Effector CD8-positive, alpha-beta T cell (primary cell): ENCODE data around the gene DNM1L.
"Not testable (repeated sequence)": the region's sequence is repeated elsewhere in the genome, so short reads cannot be mapped to it uniquely, and the experiment has no call there.

ENCODE experiments used
- DNase-seq: peaks from one replicate; lab custom pipeline; 2025; lab: John Stamatoyannopoulos, UW

DNM1L gene

DNA sequence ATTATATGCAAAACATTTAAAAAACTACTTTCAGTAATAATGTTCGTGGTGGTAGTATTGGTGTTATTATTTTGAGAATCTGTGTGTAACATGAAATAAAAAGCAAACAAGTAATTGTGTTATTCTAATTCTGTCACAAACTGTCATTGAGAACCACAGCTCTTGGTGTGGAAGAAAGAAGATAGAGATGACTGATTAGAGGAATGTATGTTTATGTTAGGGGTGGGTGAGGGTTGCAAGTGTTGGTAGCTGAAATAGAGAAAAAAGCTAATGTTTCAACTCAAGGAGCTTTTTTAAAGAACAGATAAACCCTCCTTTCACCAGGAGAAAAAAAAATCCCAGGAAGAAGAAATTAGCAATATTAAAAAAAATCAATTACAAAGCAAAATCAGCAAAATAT, 18.3 kb downstream of the DNM1L start:
- no peak for DNase-seq

DNA sequence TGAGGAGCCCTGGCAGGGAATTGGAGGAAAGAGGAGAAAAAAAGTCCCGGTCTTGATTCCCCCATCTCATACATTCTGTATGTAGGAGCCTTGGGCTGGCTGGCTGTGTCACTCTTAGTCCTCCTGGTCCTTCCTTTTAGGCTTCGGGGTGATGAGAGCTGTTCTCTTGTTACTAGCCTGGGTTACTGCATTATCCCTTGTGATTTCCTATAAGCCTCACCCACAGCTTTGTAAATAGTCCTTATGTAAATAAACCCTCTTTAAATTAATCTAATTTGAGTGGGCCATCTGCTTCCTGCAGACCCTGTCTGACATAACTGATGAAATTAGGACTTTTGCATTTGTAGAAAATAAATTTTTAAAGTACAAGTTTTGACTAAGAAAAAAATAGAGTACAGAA, 19.2 kb downstream of the DNM1L start:
- no peak for DNase-seq

DNA sequence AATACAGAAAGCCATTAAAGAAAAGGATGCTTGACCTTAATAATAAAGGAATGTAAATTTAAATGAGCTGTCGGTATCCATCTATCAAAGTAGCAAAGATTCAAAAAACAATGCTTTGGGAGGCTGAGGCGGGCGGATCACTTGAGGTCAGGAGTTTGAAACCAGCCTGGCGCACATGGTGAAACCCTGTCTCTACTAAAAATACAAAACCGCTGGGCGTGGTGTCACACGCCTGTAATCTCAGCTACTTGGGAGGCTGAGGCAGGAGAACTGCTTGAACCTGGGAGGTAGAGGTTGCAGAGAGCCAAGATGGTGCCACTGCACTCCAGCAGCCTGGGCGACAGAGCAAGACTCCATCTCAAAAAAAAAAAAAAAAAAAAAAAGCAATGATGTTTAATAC, 20.3 kb downstream of the DNM1L start:
- not testable (repeated sequence) for DNase-seq

DNA sequence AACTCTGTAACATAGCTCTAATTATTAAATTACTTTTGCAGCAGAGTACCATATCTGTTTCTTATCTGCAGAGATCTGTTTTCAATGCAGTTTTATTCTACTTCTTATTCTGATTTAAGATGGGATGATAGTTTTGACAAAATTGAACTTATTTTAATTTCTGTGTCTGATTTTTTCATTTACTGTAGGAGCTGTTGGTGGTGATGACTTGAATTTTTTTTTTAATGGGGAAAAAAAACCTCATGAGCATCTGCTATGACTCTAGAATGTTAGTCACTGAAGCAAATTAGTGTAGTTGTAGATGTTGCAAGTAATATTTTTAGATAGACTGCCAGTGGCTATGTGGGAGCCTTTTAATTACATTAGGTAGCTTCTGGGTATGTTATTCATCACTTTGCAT, 23.4 kb downstream of the DNM1L start:
- DNase-seq: no peak

DNA sequence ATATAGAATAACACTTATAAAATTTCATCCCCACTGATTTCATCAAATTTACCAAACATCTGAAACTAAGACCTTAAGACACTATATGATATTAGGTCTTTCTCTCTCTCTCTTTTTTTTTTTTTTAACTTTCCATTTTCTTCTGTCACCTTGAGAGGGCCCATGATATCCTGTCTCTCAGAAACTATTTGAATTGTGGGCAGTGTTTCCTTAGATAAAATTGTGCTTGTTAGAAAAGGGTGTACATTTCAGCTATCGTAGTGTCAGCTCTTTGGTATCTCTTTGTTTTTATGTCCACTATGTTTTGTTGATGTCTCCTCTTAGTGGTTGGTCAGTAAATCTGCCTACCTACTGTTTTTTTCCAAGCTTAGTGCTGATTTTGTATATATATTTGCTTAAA, 23.8 kb downstream of the DNM1L start:
- no peak for DNase-seq

DNA sequence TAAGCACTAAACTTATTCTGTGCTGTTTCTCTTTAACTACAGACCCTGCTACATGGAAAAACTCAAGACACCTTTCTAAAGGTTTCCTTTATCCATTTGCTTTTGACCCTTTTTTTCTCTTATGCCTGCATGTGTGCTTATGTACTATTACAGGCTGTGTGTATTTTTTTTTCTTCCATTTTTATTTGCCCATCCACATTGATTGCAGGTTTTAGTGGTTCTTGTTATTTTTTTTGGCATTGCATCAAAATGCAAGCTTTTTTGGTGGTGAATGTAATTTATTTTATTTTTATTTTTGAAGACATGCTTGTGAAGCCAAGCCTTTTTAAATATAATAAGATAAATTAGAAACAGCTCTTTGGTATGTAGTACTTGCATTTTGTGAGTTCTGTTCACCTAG, 26.7 kb downstream of the DNM1L start:
- no peak for DNase-seq

DNA sequence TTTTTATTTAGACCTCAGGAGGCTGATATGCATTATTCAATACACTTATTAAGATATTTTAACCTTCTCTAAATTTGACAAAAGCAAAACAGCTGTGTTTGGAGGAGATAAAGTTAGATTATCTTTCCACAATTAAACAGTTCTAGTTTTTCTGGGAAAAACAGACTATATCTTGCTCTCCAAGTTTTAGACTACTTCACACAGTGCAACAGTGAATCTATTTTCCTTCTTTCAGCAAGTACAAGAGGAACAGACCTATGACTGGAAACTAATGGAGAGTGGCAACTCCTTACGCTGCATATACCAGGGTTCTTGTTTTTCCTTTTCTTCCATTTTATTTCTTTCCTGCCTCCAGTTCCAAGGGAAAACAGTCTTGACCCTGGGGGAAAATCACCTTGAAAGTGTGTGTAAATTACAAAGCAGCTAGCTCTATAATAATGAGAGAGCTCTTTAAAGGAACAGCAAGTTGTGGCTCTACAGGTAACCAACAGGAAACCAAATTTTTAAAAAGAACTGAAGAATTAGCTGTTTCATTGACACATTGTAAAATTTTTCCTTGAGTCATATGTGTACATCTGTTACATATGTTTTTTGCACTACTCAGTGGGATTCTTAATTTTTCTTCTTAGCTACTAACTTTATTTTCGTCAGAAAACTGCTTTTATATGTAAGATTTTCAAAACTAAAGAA, 27.4 kb downstream of the DNM1L start:
- DNase-seq: no peak

DNA sequence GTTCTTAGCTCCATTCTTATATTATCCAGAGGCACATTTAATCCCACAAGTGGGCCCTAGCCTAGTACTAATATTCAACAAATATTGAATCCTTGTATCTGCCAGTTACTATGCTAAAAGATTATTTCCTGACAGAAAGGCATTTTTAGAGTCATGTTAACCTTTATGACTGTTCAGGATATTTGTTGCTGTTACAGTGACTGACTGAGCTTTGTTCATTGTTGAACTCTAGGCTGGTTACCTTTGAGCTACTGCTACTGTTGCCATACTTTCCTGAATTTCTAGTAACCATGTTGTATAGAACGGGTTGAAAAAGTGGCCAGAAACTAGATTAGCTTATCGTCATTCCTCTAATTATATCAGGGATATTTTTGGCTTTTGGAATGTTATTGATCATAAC, 29.8 kb downstream of the DNM1L start:
- DNase-seq: no peak

DNA sequence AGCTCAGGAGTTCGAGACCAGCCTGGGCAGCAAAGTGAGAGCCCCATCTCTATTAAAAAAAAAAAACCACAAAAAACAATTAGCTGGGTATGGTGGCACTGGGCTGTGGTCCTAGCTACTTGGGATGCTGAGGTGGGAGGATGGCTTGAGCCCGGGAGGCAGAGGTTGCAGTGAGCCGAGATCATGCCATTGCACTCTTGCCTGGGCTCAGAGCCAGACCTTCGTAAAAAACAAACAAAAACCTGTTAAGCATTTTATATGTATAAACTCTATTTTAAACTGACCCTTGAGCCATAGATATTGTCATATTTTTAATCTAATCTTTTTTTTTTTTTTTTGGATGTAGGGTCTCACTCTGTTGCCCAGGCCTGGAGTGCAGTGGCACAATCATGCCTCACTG, 35.7 kb downstream of the DNM1L start:
- no peak for DNase-seq

DNA sequence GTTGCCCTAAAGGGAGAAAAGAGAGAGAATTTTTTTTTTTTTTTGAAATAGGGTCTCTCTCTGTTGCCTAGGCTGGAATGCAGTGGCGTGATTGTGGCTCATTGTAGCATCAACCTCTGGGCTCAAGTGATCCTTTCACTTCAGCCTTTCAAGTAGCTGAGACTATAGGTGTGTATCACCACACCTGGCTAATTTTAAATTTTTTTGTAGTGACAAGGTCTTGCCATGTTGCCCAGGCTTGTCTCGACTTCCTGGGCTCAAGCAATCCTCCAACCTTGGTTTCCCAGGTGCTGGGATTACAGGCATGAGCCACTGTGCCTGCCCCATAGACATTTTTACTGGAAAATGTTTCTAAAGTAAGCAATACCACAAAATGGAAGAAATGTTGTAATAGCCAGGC, 39.8 kb downstream of the DNM1L start:
- DNase-seq: no peak

DNA sequence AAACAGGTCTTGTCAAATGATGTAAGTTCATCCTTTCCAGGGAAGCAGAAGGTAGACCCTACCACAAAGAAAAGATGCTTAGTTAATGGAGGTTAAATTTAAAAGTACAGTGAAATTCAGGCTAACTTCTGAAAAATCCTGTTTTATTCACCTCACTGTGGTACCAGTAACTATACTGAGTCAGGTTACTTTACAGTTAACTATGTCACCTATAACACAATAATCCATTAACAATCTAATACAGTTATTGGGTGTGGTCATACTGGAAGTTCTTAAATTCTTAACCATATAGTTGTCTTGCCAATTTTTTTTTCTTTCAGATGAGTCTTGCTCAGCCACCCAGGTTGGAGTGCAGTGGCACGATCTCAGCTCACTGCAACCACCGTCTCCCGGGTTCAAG, 46.2 kb downstream of the DNM1L start:
- not testable (repeated sequence) for DNase-seq

DNA sequence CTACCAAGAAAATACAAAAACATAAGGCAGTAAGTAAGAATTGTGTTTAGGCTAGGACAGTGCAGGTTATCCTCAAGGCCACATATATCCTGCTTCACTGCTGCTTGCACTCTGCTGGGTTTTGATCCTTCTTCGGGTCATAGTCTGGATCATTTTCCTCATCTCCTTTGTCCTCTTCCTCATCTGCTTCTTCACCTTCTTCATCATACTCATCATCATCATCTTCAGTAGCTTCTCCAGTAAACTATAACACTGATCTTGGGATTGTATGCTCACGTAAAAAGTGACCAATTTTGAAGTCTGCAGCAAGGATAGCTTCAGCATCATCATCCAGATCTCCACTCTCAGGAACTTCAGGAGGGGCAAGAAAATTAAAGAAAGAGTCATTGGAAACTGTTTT, 47.2 kb downstream of the DNM1L start:
- no peak for DNase-seq

DNA sequence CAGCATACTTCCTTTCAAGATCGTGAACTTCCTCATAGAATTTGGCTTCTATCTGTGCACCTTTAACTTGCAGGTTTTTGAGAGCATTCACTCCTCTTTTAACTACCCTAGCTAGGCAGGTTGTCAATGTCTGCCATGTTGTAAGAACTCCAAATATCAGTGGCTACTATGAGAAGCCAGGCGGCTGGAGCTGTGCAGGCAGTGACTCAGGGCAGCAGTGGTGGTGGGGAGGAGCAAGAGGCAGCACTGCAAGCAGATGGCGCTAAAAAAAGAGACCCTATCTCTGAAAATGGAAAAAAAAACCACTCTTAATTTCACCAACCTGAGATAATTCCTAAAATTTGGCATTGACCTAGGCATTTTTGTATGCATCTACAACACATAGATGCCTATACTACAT, 48.1 kb downstream of the DNM1L start:
- no peak for DNase-seq

DNA sequence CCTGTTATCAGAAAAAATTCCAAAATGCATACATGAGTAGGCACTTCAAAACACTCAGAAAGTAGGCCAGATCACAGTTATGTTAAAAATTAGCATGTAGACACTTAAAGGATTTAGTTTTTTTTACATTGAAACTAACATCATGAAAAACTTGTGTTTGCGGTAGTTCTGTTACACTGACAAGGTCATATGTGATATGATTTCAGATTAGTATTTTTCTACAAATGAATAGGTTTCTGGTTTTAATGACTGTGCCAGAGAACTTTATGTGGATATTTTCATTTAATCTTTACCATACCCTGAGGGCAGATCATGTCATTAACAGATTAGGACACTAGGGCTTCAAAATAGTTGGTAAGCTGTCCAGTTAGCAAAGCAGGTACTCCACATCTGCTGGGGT, 55.9 kb downstream of the DNM1L start:
- no peak for DNase-seq

DNA sequence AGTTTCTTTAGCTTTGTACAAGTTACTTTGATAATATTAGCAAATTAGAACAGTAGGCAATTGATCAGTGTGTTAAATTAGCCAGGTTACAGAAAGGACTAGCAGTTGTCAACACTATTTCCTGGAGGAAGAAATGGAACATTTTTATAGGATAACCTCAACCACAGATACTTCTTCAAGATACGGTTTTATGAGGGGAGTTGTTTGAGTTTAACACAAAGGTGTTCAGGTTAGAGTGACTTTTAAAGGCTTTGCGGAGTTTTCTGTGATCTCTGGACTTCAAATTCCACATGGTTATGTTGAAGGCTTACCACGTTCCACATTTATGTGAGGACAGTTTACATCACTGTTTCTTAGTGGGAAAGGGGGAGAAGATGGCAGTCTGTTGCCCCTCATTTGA, 57.3 kb downstream of the DNM1L start:
- DNase-seq: no peak

DNA sequence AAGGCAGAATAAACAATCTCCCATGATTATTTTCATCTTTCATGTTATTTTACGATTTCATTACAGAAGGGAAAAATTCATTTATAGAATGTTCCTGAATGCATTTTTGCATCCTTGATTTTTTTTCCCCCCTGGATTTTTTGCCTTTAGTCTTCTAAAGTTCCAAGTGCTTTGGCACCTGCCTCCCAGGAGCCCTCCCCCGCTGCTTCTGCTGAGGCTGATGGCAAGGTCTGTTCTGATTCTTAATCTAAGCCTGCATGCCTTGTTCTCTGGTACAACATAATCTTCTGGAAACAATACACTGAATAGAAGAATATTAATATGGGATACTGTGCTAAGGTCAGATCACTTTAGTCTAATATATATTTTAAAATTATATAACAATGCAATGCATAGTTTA, 58.6 kb downstream of the DNM1L start:
- no peak for DNase-seq

DNA sequence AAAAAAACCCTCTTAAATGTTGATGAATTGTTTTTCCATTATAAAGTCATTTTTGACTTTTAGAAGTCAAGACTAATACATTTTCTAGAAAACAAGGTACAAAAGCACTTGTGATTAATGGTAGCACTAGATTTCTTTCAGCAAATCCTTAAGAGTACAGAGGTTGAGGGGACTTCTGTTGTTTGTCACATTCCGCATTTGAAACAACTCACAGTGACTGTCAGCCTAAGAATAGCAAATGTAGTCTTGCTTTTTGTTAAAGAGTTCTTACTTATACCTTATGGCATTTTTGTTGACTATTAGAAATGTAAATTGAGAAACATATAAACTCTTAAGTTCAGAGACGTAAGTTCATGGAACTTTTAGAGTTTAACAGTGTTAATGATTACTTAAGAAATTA, 60.2 kb downstream of the DNM1L start:
- DNase-seq: no peak

DNA sequence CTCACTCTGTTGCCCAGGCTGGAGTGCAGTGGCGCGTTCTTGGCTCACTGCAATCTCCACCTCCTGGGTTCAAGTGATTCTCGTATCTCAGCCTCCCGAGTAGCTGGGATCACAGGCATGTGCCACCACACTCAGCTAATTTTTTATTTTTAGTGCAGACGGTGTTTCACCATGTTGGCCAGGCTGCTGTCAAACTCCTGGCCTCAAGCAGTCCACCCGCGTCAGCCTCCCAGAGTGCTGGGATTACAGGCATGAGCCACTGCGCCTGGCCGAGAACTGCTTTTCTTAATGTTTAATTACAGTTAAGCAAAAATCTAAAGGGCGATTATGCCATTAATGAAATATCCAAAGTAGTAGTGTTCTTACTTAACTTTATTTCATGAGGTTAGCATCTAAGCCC, 63.0 kb downstream of the DNM1L start:
- no peak for DNase-seq

DNA sequence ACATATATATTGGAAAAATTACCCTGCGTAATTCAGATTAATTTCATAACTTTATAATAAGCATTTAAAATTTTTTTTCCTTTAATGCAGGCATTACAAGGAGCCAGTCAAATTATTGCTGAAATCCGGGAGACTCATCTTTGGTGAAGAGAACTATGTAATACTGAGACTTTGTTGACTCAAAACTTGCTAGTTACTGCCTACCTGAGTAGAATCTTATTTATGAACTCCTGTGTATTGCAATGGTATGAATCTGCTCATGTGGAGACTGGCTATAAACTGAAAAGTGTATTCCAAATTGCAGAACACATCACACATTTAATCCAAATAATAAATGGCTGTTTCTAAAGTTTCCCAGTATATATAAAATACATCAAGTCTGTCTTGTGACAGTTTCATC, 64.2 kb downstream of the DNM1L start:
- no peak for DNase-seq

DNA sequence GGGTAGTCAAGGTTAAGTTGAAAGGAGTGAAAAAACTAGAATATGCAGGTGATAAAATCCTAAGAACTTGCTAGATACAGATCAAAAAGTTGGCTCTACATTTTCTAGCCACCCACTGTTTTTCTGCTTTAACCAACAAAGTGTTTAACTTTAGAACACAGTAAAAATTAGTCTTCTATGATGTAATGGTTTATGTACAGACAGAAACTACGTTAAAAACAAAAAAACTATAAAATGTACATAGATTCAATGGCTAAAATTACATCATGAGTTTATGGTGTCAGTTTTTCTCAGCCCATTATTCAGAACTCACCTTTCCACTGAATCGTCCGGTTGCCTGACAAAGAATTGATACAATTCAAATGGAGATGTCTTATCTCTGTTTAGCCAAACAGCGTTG, 74.5 kb downstream of the DNM1L start:
- DNase-seq: no peak

DNA sequence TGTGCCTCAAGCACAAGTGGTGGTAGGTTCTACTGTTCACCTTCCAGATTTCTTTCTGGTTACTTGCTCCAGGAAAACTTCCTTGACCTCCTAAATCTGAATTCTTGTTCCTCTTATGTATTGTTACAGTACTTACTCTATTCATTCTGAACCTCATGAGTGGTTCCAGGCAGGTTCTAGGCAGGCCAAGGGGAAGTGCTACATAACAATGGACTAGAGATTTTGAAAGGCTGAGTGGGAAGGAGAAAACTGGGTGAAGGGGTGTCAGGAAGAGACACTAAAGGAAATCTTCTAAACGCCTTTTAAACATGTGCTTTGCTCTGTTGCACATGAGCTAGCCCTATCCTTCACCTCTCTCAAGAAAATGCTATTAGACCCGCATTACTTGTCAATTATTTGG, 75.0 kb downstream of the DNM1L start:
- DNase-seq: no peak

DNA sequence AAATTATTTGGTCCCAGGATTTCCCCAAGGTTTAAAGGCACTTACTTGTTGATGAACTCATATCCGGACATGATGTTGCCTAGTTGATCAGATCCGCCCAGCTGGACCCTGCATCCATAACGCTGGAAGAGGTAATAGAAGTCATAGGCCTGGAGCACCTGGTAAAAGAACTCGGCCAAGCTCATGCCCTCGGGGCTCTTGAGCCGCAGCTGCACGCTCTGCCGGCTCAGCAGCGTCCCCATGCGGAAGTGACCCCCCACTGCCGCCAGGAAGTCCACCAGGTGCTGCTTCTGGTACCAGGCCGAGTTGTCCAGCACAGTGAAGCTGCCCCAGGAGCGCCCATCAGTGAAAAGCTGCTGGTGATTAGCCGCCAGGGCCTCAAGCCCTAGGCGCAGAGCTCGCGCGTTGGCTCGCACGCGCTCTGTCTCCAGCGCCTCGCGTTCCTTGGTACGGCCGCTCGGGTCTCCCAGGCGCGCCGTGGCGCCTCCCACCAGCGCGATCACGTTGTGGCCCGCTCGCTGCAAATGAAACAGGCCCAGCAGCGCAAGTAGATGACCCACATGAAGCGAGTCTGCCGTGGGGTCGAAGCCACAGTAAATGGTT, 76.1 kb downstream of the DNM1L start:
- DNase-seq: peak; percentile 40

DNA sequence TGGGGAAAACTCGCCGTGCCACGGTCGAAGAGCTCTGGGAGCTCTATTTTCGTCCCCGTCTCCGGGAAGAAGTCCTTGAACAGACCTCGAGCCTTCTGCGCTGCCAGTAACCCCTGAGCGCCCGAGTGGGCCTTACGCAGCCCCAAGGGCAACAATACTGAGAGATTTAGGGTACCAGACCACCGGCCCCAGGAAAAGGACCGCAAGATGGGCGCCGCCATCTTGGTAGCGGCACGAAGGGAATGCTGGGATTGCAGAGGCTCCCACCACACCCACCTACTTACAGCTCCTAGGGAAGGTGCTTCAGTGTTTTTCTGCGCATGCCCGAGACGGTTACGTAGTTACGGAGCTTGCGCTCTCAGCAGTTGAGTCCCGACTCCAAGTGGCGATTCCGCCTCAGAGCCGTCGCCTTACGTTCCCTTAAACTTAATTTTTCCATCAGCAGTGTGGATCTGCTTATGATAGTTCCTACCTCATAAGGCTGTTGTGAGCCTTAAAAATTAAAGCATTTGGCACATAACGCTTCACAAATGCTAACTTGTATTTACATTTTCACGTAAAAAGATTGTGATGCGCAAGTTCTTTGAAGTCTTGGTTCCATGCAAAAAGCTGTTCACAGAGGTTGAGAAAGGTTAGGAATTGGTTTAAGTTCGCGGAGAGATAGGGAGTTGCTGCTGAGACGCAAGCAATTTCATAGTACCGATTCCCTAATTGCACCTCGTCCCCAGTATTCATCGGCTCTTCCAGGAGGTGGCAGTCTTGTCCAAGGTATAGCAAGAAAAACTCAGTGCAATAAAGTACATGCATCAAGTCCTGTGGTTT, 76.8 kb downstream of the DNM1L start, which contains the start of gene YARS2:
YARS2 (minus strand) TSS at position 244 of the 822 bp plus-strand sequence; CDS start at position 221, 23 bp downstream.
- DNase-seq: peak; percentile 78
